ENCODE measurements around the gene CCDC80.

Gene CCDC80, protein sequence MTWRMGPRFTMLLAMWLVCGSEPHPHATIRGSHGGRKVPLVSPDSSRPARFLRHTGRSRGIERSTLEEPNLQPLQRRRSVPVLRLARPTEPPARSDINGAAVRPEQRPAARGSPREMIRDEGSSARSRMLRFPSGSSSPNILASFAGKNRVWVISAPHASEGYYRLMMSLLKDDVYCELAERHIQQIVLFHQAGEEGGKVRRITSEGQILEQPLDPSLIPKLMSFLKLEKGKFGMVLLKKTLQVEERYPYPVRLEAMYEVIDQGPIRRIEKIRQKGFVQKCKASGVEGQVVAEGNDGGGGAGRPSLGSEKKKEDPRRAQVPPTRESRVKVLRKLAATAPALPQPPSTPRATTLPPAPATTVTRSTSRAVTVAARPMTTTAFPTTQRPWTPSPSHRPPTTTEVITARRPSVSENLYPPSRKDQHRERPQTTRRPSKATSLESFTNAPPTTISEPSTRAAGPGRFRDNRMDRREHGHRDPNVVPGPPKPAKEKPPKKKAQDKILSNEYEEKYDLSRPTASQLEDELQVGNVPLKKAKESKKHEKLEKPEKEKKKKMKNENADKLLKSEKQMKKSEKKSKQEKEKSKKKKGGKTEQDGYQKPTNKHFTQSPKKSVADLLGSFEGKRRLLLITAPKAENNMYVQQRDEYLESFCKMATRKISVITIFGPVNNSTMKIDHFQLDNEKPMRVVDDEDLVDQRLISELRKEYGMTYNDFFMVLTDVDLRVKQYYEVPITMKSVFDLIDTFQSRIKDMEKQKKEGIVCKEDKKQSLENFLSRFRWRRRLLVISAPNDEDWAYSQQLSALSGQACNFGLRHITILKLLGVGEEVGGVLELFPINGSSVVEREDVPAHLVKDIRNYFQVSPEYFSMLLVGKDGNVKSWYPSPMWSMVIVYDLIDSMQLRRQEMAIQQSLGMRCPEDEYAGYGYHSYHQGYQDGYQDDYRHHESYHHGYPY

GRCh38 chr3:112640930-112641801 lies at the start of gene CCDC80:
TSS of gene CCDC80 (minus strand) at chr3:112641143. CDS start at chr3:112639905, 1,238 bp downstream.
- Mint-ChIP-seq H3K4me1 (peaks cover 23% of the 10 kb centered on the region), H3K27ac (ENCODE audit: low read depth) (no peak within 1 kb of the TSS), H3K4me3 (no peak within 1 kb of the TSS), H3K36me3 (ENCODE audit: insufficient read depth) (no peaks in the 10 kb centered on the region), H3K9me3 (no peaks in the 10 kb centered on the region), H3K27me3 (no peaks in the 10 kb centered on the region)
- DNase-seq (ENCODE audit: low spot score in 2 of 2) (no peak), ATAC-seq (replicated peaks; ENCODE audit: extremely low read depth, poor library complexity, severe bottlenecking) (no peak)

DNA sequence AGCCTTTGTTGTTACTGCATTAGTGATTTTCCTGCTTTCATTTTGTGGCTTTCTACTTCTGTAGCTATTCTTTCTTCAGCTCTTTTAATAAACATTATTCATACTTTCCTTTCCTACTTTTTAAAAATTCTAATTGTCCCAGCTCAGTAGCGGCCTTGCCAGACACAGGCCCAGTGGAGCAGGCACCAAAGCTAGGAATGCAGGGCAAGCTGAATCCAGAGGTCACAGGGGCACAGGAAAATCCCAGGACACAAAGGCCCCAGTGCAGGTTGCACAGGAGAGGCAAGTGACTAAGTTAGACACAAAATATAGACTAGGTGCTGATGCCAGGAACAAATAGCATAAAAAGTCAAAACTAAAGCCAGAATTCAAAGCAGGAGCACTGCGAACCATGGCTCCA lies 49.0 kb upstream of the CCDC80 start:
- no peak overlapping the region for H3K4me3 Mint-ChIP-seq
- ATAC-seq (replicated peaks; ENCODE audit: extremely low read depth, poor library complexity, severe bottlenecking) (no peak), DNase-seq (ENCODE audit: low spot score in 2 of 2) (no peak)
- H3K27me3 Mint-ChIP-seq = no peaks in the 10 kb centered on the region
- H3K36me3 Mint-ChIP-seq (ENCODE audit: insufficient read depth) = no peaks in the 10 kb centered on the region
- no peaks in the 10 kb centered on the region for H3K9me3 Mint-ChIP-seq
- H3K4me1 Mint-ChIP-seq = peaks cover 15% of the 10 kb centered on the region
- peak overlapping the region; percentile 1 for H3K27ac Mint-ChIP-seq (ENCODE audit: low read depth)

GRCh38 chr3:112689385-112689784 lies 48.4 kb upstream of the CCDC80 start:
- Mint-ChIP-seq H3K4me1 (peaks cover 15% of the 10 kb centered on the region), H3K27ac (ENCODE audit: low read depth) (peak overlapping the region; percentile 1), H3K36me3 (ENCODE audit: insufficient read depth) (no peaks in the 10 kb centered on the region), H3K27me3 (no peaks in the 10 kb centered on the region), H3K4me3 (no peak overlapping the region), H3K9me3 (no peaks in the 10 kb centered on the region)
- no peak for DNase-seq (ENCODE audit: low spot score in 2 of 2)
- no peak for ATAC-seq (replicated peaks; ENCODE audit: extremely low read depth, poor library complexity, severe bottlenecking)

DNA sequence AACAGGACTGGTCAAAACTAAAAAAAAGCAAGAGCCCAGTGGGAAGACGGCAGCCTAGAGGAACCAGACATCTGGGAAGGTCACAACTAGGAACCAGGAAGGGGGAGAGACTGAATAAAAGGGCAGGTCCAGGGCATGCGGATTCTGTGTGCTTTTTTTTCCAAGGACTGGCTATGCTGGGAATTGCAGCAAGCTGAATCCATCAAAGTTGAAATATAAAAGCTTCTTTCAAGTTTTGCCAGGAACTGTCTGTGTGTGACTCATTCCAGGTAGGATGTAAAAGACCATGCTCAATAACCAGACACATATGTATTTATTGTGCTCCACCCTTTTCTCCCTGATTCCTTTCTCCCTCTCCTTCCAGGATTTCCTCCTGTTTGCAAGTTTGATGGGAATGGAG lies 47.9 kb upstream of the CCDC80 start:
- DNase-seq (ENCODE audit: low spot score in 2 of 2) = no peak
- Mint-ChIP-seq H3K27me3 (no peaks in the 10 kb centered on the region), H3K4me3 (no peak overlapping the region), H3K4me1 (peaks cover 15% of the 10 kb centered on the region), H3K36me3 (ENCODE audit: insufficient read depth) (no peaks in the 10 kb centered on the region), H3K9me3 (no peaks in the 10 kb centered on the region), H3K27ac (ENCODE audit: low read depth) (no peak overlapping the region)
- no peak for ATAC-seq (replicated peaks; ENCODE audit: extremely low read depth, poor library complexity, severe bottlenecking)

DNA sequence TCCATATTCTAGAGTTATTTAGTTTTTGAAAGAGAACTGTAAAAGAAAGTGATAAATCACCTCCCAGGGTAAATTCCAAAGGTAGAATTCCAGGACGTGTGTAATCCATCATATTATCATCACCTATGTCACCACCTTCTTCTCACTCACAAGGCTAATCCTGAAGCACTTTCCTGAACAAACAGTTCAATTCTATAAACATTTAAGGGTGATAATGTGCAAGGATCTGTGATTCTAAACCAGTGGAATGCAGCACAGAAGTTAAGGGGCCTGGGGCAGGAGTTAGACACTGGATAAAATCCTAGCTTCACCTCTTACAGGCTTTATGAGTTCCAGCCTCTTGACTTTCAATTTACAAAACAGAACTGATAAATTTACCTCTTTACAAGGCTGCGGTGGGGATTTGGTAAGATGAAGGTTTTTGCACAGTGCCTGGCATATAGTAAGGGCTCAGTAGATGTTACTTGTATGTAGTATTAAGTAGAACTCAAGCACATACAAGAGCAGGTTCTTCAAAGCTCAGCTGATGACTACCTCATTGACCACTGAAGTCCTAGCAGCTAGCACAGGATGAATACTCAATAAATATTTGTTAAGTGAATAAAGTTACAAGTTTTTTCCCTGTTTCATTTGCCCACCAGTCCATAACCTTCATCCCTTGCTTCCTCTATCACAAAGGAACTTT lies 47.3 kb upstream of the CCDC80 start:
- H3K9me3 Mint-ChIP-seq = no peaks in the 10 kb centered on the region
- DNase-seq (ENCODE audit: low spot score in 2 of 2) = no peak
- no peaks in the 10 kb centered on the region for H3K36me3 Mint-ChIP-seq (ENCODE audit: insufficient read depth)
- no peaks in the 10 kb centered on the region for H3K27me3 Mint-ChIP-seq
- no peak overlapping the region for H3K27ac Mint-ChIP-seq (ENCODE audit: low read depth)
- H3K4me3 Mint-ChIP-seq = no peak overlapping the region
- peaks cover 10% of the 10 kb centered on the region for H3K4me1 Mint-ChIP-seq
- ATAC-seq (replicated peaks; ENCODE audit: extremely low read depth, poor library complexity, severe bottlenecking) = no peak

DNA sequence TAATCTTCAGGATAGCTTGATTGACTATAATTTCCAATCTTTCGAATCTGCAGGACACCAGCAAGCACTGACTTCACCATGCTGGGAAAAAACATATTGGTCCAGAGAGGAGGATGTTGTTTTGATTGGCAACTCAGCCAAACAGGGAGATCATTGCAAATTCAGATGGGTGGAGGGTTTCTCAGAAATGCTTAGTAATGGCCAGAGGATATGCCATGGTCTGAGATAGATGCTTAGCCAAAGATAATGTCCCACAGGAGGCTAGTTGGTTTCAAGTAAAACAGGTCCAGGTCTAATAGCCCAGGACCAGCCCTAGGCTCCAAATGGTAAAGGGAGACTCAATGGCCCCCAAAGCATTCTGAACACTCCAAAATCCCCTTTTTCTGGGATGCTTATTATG lies 46.7 kb upstream of the CCDC80 start:
- Mint-ChIP-seq H3K4me3 (no peak overlapping the region), H3K27me3 (no peaks in the 10 kb centered on the region), H3K36me3 (ENCODE audit: insufficient read depth) (no peaks in the 10 kb centered on the region), H3K9me3 (no peaks in the 10 kb centered on the region), H3K4me1 (peaks cover 10% of the 10 kb centered on the region), H3K27ac (ENCODE audit: low read depth) (no peak overlapping the region)
- no peak for DNase-seq (ENCODE audit: low spot score in 2 of 2)
- no peak for ATAC-seq (replicated peaks; ENCODE audit: extremely low read depth, poor library complexity, severe bottlenecking)

DNA sequence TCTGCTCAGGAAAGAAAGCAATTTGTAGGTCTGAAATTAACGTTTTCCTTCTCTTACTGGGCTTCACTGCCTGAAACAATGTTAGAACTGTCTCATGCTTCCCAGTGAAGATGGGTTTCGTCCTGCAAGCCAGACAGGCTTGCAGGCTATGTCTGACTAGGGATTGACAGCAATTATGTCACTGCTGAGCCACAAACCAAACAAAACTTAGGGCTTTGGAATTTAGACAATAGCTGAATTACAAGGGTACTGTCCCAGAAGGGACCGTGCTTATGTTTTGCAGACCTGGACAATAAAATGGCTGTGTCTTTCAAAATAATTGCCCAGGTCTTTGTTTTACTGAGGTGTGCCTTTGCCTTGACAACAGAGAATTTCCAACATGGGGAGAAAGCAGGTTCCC lies 46.3 kb upstream of the CCDC80 start:
- no peak overlapping the region for H3K27ac Mint-ChIP-seq (ENCODE audit: low read depth)
- no peaks in the 10 kb centered on the region for H3K36me3 Mint-ChIP-seq (ENCODE audit: insufficient read depth)
- no peak overlapping the region for H3K4me3 Mint-ChIP-seq
- H3K27me3 Mint-ChIP-seq = no peaks in the 10 kb centered on the region
- H3K4me1 Mint-ChIP-seq = peaks cover 10% of the 10 kb centered on the region
- H3K9me3 Mint-ChIP-seq = no peaks in the 10 kb centered on the region
- ATAC-seq (replicated peaks; ENCODE audit: extremely low read depth, poor library complexity, severe bottlenecking) (no peak), DNase-seq (ENCODE audit: low spot score in 2 of 2) (no peak)

DNA sequence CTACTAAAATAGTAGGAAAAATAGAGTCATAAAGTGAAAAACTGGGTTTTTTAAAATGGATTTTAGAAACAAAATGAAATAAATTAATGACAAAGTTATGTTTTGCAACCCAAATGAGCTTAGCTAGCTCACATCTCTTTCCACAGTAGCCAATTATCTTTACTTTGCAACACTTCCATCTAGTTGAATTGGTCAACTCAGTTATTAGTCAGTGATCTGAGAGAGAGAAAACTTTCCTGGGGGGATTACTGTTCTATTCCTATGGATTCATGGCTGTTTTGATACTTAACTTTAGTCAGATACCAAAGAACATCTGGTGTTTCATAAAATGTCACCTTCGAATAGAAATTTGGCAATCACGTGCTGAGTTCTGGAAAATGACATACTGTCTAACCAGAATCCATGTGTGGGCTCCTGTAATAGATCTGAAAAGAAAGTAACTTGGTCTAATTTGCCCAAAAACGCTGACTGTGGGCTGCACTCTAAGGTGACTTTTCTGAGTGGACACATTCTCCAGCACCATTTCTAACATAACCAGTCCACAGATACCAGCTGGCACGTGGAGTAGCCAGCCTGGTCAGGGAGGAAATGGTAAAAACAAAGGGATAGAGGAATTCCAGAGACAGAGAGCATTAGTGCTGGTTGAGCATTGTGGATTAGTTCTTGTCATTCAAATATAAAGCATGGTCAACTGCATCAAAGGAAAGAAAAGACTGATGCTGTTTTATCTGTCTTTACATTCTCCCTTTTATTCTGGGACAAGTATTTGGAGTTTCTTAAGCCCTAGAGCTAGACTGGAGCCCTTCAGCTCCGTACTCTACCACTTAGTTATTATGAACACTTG lies 45.2 kb upstream of the CCDC80 start:
- Mint-ChIP-seq H3K9me3 (no peaks in the 10 kb centered on the region), H3K27me3 (no peaks in the 10 kb centered on the region), H3K36me3 (ENCODE audit: insufficient read depth) (no peaks in the 10 kb centered on the region), H3K27ac (ENCODE audit: low read depth) (no peak overlapping the region), H3K4me1 (peaks cover 10% of the 10 kb centered on the region), H3K4me3 (no peak overlapping the region)
- no peak for ATAC-seq (replicated peaks; ENCODE audit: extremely low read depth, poor library complexity, severe bottlenecking)
- DNase-seq (ENCODE audit: low spot score in 2 of 2) = no peak

GRCh38 chr3:112685420-112685819 lies 44.5 kb upstream of the CCDC80 start:
- no peaks in the 10 kb centered on the region for H3K27me3 Mint-ChIP-seq
- H3K4me1 Mint-ChIP-seq = peaks cover 10% of the 10 kb centered on the region
- no peak for ATAC-seq (replicated peaks; ENCODE audit: extremely low read depth, poor library complexity, severe bottlenecking)
- H3K27ac Mint-ChIP-seq (ENCODE audit: low read depth) = no peak overlapping the region
- H3K36me3 Mint-ChIP-seq (ENCODE audit: insufficient read depth) = no peaks in the 10 kb centered on the region
- no peak for DNase-seq (ENCODE audit: low spot score in 2 of 2)
- H3K9me3 Mint-ChIP-seq = no peaks in the 10 kb centered on the region
- H3K4me3 Mint-ChIP-seq = no peak overlapping the region

- H3K4me3 Mint-ChIP-seq = no peak overlapping the region
- H3K27me3 Mint-ChIP-seq = no peaks in the 10 kb centered on the region
- DNase-seq (ENCODE audit: low spot score in 2 of 2) (no peak), ATAC-seq (replicated peaks; ENCODE audit: extremely low read depth, poor library complexity, severe bottlenecking) (no peak)
- H3K36me3 Mint-ChIP-seq (ENCODE audit: insufficient read depth) = peaks cover 2% of the 10 kb centered on the region
- no peaks in the 10 kb centered on the region for H3K9me3 Mint-ChIP-seq
- H3K4me1 Mint-ChIP-seq = peaks cover 8% of the 10 kb centered on the region
- no peak overlapping the region for H3K27ac Mint-ChIP-seq (ENCODE audit: low read depth)
Measured at GRCh38 chr3:112682361-112682760, 41.4 kb upstream of the CCDC80 start.

- H3K27ac Mint-ChIP-seq (ENCODE audit: low read depth) = no peak overlapping the region
- H3K36me3 Mint-ChIP-seq (ENCODE audit: insufficient read depth) = peaks cover 2% of the 10 kb centered on the region
- no peaks in the 10 kb centered on the region for H3K27me3 Mint-ChIP-seq
- H3K9me3 Mint-ChIP-seq = no peaks in the 10 kb centered on the region
- peaks cover 13% of the 10 kb centered on the region for H3K4me1 Mint-ChIP-seq
- no peak overlapping the region for H3K4me3 Mint-ChIP-seq
- DNase-seq (ENCODE audit: low spot score in 2 of 2) (no peak), ATAC-seq (replicated peaks; ENCODE audit: extremely low read depth, poor library complexity, severe bottlenecking) (no peak)
Measured at GRCh38 chr3:112681822-112682325, 40.9 kb upstream of the CCDC80 start.
